Ecto neural progenitor cell (in vitro differentiated cells): ENCODE data around the gene SPAG16.
"Not testable (repeated sequence)": the region's sequence is repeated elsewhere in the genome, so short reads cannot be mapped to it uniquely, and the experiment has no call there.

Experiments
- DNase-seq: peaks from one replicate; pipeline ENCODE4 v3.0.0-alpha.2; 2018; ENCODE audit warnings: low spot score

Gene SPAG16

DNA sequence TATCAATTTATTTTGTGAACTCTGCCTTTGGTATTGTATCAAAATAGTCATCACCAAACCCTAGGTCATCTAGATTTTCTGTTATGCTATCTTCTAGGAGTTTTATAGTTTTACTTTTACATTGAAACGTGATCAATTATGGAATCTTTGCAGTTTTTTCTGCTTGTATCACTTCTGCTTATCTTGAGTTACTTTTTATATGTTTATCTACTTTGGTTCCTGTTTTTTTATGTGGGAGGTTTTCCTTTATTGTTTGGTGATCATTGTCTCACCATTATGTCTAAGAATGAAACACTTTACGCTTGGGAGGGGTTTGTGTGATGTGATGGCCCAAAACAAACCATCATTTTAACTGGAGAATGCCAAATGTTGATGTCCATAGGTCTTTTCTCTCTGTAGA lies 261.2 kb downstream of the SPAG16 start:
- DNase-seq: no peak

DNA sequence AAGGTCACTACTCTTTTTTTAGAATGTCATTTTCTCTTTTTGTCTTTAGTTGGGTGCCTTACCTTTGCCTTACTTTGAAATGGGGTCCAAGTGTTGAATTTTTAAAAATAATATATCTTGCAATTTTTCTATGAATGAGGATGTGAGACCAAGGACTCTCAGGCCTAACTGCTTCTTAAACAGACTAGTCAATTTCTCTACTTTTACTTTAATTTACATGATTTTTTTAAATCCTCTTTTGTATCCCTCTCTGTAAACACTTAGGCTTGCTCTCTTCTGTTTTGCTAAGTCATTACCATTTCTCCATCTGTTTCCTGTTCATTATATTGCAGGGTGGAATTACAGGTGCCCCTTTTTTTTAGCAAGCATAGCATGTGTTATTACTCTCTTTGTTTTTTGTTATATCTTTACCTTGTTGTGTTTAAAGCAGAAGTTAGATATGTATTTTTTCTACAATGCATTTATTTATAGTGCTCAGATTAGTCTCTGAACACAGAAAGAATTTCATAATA lies 261.8 kb downstream of the SPAG16 start:
- DNase-seq: no peak

DNA sequence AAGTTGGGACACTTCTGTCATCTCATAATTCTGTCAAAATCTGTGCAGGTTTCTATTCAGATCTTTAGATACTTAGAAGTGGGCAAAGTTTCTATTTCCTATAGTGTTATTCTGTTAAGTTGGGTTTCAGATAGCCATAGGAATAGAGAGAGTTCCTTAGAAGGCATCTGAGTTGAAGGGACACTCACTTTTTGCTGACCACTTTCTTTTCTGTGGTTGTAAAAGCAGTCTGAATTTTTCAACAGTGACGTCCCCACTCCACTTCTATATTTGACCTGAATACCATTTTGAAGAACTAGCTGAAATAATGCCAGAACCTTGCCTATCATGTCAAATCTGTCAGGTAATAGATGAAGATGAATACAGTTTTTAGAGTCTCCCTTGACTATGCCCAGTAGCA lies 267.3 kb downstream of the SPAG16 start:
- DNase-seq: no peak

DNA sequence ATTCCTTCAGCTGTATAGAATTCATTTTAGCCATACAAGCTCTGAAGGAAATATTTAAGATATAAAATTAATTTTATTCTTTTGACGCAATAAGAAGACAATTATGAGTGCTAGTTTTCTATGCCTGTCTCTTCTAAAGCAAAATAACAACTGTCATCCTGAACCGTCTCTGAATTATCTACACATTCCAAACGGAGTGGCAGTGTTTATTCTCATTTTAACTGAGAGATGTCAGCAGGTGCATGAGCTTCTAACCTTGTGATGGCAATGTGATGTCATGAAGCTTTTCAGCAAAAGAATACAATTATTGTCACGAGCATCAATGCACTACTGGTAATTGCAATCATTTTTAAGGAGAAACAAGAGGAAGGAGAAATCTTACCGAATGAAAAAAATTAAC lies 274.8 kb downstream of the SPAG16 start:
- DNase-seq: no peak

DNA sequence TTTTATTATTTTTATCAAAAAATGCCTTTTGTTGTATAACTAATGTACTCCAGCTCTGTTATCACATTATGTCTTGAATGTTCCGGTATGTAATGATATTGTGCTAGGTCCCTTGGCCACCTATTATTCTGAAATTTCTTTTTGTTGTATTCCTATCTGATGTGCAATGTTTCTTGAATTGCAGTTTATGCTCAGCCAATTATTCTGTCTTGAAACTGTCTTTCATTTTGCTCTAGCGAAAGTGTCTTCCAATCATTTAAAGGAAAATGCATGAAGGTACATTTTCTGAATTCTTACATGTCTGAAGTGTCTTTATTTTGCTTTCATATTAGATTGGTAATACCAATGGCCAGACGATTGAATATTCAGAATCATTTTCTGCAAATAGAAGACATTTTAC lies 277.5 kb downstream of the SPAG16 start:
- DNase-seq: no peak

DNA sequence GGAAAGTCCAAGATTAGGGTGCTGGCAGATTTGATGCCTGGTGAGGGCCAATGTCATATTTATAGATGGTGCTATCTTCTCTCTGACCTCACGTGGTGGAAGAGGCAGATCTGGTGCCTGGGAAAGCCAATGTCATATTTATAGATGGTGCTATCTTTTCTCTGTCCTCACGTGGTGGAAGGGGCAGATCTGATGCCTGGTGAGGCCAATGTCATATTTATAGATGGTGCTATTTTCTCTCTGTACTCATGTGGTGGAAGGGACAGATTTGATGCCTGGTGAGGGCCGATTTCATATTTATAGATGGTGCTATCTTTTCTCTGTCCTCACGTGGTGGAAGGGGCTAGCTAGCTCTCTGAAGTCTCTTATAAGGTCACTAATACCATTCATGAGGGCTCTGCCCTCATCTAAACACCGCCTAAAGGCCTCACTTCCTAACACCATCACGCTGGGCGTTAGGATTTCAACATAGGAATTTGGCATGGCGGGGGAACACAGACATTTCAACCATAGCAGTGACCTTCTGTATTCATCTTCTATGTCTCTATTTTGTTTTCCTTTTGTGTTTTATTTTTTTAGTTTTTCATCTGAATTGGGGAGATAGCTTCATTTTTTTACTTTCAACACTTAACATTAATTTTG lies 278.4 kb downstream of the SPAG16 start:
- DNase-seq: no peak

DNA sequence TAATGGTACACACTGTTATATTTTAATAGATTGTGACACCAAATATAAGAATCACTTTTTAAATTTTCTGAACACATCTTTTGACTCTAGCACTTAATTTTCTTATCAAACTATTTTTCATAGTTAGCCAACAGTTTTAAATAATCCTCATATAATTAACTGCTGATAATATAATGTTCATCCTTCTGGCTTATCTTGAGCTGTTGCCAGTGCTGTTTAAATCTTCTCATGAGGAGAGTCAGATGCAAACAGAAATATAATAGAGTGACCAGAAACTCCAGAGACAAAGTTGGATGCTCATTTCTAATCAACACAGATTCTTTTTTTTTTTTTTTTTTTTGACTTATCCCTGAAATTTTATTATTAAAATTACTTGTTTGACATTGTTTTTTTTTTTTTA lies 282.6 kb downstream of the SPAG16 start:
- no peak for DNase-seq

DNA sequence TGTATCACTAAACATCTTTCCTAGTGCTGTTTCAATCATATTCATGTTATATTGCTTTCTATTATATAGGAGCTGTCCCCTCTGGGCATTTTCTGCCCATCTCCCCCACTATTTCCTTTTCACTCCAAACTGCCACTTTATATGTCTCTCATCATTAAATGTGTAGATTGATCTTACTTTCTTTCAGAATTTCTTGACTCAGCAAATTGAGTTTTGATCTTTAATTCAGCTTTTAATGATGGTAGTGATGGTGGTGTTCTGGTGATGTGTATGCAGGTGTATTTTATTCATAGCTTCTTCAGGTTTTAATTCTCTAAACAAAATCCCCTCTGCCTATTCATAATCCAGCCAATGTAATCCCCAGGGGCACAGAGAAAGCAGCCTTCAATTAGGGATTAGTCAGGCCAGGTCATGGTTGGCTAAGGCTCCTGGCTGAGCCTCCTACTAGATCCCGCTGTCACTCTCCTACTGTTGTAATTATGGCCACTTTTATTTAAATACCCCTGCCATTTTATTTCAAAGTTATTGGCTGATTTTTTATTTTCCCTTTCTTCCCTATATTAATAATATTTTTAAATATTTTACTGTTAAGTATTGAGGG lies 325.4 kb downstream of the SPAG16 start:
- no peak for DNase-seq

DNA sequence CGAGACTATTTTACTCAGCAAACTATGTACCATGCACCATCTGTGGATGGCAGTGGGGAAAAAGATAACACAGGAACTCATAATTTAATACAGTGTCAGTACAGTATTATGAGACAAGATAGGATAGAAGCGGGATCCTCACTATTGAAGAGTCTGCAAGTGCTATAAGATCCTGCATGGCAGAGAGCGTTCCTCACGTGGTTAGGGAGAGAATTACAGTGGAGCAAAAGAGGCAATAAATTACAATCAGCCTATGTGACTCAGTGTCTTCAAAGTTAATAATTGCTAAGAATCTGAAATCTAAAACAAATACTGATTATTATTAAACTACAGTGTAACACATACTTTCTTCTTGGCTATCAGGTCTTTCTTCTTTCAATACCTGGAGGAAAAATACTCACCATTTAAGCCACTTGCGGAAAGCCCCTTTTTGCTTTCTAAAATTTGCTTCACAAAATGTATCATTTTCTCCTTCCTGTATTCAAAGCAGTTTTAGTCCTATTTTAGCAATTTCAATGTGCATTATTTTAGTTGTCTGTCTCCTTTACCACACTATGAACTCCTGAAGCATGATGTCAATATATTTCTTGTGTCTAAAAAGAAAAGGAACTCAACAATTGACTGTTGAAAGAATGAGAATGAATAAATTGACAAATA lies 342.9 kb downstream of the SPAG16 start:
- DNase-seq: no peak

DNA sequence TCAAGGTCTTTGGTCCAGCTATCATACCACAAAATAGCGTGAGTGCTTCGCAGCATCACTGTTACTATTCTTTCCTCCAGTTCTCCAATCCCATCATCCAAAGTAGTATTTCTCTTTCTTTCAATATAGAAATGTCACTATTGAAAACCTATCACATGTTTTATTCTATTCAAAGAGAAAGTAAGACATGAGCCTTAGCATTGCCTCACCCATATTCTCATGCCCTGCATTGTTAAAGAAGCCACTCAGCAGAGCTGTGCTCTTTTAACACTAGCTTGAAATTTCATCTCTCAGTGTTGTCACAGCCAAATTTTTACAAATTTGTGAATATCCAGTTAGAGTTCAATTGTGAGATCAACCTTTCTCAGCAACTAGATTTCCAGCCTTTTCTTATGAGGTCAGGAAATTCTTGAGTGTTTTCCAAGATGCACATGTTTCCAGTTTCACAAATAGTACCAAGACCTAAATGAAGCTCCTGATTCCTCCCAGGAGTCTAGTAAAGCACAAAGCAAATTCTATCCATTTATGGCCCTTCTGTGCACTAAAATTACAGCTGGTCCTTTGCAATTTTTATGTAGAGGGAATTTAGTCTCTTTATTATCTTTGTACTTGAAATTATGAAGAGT lies 343.7 kb downstream of the SPAG16 start:
- no peak for DNase-seq

DNA sequence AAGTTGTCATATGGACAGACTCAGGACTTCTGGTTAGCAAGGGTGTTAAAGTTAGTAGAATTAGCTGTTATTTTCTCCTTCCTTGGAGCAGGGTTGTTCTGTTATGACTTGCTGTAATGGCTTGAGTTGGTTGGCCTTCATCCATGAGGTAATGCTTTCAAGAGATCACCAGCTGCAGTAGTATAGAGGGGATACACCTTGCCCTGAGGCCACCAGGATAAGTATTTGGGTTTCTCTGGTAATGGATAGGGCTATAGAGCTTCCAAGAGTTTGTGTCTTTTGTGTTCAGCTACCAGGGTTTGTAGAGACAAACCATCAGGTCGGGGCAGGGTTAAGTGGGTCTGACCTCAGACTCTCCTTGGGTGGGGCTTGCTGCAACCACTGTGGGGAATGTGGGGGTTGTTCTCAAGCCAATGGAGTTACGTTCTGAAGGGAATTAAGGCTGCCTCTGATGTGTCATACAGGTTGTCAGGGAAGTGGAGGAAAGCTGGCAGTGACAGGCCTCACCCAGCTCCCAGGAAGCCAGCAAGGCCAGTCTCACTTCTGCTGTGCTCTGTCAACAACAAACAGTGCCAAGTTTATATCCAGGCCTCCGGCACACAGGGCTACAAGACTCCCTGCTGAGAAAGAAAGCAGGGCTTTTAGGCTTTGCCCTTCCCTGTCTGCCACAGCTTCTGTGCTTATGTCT lies 356.6 kb downstream of the SPAG16 start:
- no peak for DNase-seq

DNA sequence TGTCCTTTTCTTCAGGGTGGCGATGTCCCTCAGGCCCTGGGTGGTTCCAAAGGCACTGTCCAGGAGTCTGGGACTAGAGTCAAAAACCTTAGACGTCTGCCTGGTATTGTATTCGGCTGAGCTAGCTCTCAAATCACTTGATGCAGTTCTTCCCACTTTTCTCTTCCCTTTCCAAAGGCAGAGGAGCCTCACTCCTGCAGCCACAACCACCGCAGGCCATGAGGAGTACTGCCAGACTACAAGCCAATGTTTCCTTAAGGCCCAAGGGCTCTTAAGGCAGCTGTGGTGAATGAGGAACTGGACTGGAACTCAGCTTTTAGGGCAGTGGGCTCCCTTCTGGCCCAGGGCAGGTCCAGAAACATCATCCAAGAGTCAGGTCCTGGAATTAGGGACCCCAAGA lies 360.7 kb downstream of the SPAG16 start:
- no peak for DNase-seq

DNA sequence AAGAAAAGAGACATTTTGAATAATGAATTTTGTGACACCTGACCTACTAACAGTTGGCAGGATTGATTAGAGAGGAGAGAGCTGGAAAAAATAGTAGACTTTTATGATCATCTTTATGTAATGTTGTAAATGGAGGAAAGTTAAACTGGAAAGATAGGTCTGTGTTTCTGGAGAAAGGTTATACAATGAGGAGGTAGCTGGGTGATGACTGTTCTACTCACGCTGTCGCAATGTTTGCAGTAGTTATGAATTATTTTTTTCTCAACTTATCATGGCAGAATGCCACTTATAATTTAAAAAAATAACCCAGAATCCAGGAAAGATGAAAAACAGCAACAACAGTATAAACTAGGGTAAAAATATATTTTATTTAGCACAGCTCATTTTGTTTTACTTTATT lies 364.9 kb downstream of the SPAG16 start:
- DNase-seq: no peak

DNA sequence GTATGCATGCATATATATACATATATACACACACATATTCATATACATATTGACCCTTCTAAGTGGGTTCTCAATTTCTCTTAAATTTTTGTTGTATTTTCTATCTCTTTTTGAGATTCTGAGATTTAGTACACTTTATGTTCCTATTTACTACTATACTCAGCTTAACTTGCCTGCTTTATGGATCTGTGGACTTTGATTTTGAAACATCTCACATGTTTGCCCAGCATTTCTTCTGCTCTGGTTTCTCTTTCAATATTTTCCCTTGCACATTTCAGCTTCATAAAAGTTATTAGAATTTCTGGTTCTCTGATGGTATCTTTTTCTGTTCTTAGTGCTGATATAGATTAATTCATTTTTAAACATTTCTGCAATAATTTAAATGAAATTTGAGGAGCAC lies 380.6 kb downstream of the SPAG16 start:
- no peak for DNase-seq

DNA sequence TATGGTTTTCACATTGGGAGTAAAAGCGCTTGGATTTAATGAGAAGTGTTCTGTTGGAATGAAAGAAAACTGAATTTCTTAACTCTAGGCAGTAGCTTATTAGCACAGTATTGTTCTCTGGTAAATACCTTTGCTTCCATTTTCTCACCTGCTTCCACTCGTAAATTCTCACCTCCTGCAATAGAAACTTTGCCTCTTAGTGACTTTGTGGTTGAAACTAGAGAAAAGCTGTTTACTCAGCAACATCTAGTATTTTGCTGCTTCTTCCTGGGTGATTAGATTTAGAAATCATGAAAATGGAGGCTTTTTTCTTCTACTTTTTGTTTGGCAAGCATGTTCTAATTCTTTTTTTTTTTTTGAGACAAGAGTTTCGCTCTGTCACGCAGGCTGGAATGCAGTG lies 385.4 kb downstream of the SPAG16 start:
- no peak for DNase-seq

DNA sequence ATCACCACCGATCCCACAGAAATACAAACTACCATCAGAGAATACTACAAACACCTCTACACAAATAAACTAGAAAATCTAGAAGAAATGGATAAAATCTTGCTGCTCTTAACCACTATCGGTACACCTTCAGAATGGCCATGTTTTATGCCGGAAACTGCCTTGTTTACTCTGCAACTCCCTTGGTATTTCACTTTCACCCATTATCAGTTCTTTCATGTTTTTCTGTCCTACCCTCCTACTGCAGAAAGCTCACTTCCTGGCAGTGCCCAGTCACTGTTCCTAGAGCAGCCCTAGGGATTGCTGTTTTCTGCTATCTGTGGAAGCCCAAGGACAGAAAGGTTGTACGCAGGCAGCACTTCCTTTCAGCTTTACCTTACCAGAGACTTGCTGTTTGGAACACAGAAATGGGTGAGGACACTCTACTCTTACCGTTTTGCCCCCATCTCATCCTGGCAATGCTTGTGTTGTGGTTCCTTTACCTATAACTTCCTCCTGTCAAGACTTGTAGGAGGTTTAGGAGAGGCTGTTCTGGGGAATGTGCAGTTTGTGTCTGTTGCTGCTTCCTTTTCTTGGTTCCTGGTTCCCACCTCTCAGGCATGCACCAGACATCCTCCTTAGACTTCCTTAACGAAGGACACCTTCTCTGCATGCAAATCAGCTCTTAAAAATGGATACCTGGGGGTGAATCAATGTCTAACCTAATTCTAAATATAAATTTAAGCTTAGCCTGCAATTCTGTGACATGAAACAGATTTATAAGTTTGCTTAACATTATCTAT lies 394.4 kb downstream of the SPAG16 start:
- DNase-seq: no peak

DNA sequence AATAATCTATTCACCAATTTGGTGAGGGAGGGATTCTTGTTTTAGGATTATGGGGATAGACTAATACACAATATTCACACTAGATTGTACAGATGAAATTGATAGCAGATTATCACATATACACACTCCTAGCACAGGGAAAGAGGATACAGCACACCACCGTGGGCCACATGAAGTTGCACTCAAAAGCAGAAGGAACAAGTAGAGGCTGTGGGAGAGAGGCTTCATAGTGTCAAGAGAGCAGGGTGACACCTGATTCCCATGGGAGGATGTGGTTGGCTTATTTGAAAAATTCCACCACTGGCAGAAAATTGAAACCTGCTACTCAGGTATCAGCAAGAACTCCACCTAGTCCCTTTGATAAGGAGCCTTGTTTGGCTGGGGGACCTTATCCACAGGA lies 395.6 kb downstream of the SPAG16 start:
- no peak for DNase-seq

DNA sequence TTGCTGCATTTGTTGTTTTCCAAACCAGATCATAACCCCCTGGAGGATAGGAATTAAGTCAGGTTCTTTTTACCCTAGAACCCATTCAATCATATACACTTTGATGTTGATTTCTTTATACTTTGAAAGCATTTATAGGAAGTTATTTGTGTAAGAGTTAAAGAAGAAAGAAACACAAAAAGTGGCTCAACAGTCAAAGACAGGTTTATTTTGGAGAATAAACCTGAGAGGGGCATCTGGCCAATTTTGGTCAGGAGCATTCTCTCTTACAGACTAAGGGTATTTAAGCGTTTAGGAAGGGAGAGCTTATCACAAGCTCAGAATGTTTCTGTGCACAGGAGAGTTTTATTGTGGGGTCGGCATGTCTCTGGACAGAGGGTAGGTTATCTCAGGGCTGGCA lies 398.0 kb downstream of the SPAG16 start:
- no peak for DNase-seq

DNA sequence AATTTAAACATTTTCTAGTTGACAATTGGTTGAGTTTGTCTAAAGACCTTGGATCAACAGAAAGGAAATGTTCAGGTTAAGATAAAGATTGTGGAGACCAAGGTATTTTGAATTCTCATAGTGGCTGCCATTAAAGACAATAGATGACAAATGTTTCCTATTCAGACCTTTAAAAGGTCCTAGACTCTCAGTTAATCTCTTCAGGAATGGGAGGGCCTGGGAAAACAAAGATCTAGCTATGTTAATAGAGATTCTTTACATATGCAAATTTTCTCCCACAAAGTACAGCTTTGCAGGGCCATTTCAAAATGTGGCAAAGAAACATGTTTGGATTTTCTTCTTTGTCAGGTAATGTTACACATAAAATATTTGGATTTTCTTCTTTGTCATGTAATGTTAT lies 403.9 kb downstream of the SPAG16 start:
- DNase-seq: no peak

DNA sequence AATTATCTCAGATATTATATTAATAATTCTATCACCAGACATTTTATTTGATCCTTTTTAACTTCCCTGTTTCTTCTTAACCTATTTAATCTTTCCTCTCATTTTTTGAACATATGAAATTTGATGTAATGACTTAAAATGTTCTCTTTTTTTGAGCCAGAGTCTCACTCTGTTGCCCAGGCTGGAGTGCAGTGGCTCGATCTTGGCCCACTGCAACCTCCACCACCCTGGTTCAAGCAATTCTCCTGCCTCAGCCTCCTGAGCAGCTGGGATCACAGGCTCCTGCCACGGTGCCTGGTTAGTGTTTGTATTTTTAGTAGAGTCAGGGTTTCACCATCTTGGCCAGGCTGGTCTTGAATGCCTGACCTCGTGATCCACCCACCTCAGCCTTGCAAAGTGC lies 404.6 kb downstream of the SPAG16 start:
- DNase-seq: not testable (repeated sequence)

DNA sequence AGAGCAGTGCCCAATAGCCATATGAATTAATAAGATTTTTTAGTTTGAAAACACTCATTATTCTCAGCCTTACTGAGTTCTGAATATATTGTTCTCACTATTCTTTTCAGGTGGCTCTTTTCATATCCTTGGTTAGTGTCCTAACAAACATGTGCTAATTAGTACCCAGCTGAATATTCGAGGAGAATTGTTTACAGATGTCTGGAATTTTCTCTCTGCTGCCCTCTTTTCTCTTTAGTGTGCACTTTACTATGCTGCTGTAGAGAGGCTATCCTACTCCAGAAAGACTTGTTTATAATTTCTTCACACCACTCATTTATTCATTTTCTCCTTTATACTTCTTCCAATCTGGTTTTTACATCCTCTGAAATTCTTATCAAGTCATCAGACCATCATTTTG lies 405.3 kb downstream of the SPAG16 start:
- DNase-seq: no peak

DNA sequence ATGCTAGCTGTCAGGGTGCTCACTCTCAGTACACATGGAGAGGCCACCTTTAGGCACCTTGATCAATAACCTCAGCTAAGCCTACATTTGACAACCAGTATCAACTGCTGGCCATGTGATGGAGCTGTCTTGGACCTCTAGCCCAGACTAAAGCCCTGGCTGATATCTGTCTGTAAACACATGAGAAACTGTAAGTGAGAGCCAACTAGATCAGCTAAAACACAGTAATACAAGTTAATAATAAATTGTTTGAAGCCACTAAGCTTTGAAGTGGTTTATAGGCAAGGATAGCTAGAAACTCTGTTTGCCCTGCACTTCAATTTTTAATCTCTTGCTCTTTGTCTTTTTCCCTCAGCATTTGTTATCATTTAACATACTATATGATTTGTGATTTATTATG lies 407.1 kb downstream of the SPAG16 start:
- no peak for DNase-seq
